Activated CD4-positive, CD25-positive, alpha-beta regulatory T cell treated with anti-CD3 and anti-CD28 coated beads, Interleukin-2, amount 50 U/mL, for 24 hours (primary cell): Measurements from ENCODE around the gene CDC27.
"Not testable (repeated sequence)": the region's sequence is repeated elsewhere in the genome, so short reads cannot be mapped to it uniquely, and the experiment has no call there.

Experiments used
- ATAC-seq, 2 donors: fragments of 150-1000 bp; cut with Tn5 transposase; one replicate each; pipeline ENCODE4 v1.10.0; 2021; ENCODE audit warnings: mild to moderate bottlenecking in 1 of 2, moderate library complexity in 1 of 2

CDC27 gene, protein sequence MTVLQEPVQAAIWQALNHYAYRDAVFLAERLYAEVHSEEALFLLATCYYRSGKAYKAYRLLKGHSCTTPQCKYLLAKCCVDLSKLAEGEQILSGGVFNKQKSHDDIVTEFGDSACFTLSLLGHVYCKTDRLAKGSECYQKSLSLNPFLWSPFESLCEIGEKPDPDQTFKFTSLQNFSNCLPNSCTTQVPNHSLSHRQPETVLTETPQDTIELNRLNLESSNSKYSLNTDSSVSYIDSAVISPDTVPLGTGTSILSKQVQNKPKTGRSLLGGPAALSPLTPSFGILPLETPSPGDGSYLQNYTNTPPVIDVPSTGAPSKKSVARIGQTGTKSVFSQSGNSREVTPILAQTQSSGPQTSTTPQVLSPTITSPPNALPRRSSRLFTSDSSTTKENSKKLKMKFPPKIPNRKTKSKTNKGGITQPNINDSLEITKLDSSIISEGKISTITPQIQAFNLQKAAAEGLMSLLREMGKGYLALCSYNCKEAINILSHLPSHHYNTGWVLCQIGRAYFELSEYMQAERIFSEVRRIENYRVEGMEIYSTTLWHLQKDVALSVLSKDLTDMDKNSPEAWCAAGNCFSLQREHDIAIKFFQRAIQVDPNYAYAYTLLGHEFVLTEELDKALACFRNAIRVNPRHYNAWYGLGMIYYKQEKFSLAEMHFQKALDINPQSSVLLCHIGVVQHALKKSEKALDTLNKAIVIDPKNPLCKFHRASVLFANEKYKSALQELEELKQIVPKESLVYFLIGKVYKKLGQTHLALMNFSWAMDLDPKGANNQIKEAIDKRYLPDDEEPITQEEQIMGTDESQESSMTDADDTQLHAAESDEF

DNA sequence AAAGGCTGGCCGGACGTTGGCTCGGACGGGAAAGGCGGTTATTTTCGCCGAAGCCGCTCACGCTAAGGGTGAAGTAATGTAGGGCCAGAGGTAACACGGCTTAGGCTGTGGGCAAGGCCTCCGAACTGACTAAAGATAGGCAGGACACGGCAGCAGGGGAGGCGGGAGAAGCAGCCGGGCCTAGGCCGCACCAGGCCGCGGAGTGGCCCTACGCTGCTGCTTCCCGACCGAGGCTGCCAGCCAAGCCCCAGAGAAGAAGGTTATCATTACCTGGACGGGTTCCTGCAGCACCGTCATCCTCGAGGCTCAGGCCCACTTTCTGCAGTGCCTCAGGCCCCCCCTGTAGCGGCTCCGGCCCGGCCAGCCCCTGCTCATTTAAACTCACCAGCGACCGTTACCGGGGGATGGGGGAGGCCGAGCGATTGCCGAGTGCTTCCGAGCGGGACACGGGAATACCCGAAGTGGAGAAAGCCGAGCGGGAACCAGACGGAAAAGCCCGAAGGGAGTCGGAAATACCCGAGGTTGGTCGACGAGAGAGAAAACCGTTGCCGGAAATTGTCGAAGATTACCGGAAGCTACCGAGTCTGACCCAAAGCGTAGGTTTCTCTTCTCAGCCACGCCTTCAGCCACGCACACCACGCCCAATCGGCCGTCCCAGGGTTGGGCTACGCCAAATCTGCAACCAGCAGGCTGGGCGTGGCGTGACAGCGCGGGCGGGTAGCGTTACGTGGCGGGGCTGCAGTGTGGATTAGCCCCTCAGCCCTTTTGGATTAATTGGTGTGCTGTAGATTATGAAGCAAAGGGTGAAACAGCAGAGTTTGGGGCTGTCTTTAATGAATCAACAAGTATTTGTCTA lies at the start of gene CDC27:
CDC27 (minus strand) TSS at position 420 of the 856 bp plus-strand sequence; CDS start at position 297, 123 bp downstream.
- ATAC-seq, result peak; percentile 97 to 98

DNA sequence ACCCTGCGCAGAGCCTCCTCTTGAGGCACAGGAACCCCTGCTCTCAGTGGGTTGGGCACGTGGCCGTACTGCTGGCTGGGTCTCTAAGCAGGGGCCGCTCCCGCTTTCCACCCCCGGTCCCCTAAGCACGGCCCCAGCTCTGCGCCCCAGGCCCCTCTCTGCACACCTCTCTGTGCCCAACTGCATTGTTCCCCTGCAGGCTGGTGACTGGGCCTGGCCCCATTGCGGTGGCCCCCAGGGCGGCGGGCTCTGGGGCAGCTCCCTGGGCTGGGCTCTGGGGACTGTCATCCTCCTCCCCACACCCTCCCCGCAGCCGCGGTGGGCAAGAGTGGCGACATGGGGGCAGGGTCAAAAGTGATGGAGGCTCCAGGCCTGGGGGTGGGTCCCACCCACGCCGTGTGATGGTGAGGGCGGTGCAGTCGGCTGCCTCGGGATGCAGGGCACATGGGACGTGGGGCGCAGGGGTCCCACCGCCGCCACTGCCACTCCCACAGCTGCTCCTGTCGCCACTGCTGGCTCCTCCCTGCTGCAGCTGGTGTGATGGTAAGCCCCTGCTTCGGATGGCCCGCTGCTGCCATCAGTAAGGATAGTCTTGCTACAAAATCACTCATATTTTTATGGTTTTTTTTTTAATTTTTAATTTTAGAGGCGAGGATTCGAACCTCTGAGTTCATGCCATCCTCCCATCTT lies 49.4 kb upstream of the CDC27 start:
- no peak for ATAC-seq

DNA sequence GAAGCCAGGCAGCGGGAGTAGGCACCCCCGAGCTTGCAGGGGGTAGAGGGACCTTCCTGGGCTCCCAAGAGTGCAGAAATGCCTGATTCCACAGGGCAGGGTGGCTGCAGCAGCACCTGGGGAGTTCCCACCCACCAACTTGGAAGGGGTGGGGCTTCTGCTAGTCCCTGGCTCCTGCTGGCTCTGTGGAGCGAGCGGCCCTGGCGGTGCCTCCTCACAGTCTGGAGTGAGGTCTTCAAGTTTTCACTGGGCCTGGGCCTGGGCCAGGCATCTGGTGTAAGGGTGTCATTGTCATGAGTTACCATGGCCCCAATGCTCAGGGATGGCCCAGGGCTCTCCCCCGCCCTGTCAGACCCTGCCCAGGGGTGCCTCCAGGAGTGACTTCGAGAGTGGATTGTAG lies 48.7 kb upstream of the CDC27 start:
- ATAC-seq, result no peak

DNA sequence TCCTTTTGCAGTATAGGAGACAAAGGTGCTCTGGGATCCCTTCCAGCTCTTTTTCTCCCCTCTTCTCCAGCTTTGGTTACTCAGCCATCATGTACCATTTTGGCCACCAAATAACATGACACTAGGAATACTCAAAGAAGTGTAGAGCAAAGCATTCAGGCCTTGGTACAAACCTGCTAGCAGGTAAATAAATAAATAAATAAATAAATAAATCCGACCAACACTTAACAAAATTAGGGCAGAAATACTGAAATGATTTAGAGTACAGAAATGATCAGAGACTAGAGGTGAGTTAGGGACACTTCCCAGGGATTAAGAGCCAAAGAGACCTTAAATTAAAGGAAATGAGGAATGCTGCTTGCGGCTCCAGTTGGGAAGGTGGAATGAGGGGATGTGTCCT lies 46.8 kb upstream of the CDC27 start:
- no peak for ATAC-seq

DNA sequence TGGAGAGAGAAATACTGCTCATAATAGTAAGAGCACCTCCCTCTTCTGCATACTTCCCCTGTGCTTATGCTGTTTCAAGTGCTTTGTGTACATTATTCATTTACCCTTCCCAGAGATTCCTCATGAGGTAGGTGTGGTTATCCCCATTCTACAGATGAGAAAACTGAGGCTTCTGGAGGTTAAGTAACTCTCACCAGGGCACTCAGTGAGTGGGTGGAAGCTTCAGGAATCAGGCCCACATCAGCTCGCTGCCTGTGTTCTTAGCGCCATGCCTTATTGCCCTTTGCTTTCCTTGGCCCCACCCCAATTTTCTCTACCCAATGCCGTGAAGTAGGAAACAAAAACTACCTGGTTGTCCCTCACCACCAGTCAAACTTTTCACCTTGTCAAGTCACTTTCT lies 46.4 kb upstream of the CDC27 start:
- no peak for ATAC-seq

DNA sequence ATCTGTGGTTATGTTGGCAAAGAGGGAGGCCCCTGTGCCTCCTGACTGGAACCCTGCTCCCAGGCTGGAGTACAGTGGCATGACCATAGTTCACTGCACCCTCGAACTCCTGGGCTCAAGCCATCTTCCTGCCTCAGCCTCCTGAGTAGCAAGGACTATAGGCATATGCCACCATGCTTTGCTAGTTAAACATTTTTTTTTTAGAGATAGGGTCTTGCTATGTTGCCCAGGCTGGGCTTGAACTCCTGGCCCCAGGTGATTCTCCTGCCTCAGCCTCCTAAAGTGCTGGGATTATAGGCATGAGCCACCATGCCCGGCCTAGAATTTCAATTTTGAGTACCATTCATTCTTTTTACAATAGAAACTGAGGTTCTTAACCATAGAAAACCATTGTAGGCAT lies 43.4 kb upstream of the CDC27 start:
- ATAC-seq, result no peak

DNA sequence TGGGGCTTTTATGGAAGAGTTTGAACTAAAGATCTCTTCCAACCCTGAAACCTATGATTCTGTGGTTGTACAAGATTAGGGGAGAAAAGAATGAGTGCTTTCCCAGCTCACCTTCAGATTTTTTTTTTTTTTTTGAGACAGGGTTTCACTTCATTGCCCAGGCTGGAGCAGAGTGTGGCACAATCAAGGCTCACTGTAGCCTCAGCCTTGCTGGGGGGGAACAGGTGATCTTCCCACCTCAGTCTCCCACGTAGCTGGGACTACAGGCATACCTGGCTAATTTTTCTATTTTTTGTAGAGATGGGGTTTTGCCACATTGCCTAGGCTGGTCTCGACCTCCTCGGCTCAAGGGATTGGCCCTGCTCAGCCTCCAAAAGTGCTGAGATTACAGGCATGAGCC lies 42.8 kb upstream of the CDC27 start:
- ATAC-seq, result no peak

DNA sequence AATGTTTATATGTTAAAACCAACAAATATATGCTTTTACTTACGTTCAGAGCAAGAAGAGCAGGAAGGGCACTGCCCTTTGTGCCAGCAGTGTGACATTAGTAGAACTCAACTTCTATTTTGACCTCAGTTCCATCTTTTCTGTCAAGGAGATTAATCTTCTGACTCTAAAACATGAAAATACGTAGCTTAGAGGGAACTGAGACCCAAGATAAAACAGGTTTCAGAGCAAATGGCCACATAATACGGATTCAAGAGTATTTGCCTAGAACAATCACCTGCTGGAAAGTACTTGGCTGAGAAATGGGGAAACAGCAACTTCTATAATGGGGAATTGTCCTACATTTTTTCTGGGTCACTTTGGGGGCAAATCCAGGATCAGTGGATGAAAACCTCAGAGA lies 42.2 kb upstream of the CDC27 start:
- no peak for ATAC-seq

DNA sequence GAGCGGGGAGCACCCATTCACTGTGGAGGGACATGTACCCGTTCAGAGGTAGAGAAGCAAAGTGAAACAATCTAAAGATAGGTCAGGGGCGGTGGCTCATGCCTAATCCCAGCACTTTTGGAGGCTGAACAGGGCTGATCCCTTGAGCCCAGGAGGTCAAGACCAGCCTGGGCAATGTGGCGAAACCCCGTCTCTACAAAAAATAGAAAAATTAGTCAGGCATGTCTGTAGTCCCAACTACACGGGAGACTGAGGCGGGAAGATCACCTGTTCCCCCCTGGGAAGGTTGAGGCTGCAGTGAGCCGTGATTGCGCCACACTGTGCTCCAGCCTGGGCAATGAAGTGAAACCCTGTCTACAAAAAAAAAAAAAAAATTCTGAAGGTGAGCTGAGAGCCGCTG lies 41.8 kb upstream of the CDC27 start:
- ATAC-seq, result no peak

DNA sequence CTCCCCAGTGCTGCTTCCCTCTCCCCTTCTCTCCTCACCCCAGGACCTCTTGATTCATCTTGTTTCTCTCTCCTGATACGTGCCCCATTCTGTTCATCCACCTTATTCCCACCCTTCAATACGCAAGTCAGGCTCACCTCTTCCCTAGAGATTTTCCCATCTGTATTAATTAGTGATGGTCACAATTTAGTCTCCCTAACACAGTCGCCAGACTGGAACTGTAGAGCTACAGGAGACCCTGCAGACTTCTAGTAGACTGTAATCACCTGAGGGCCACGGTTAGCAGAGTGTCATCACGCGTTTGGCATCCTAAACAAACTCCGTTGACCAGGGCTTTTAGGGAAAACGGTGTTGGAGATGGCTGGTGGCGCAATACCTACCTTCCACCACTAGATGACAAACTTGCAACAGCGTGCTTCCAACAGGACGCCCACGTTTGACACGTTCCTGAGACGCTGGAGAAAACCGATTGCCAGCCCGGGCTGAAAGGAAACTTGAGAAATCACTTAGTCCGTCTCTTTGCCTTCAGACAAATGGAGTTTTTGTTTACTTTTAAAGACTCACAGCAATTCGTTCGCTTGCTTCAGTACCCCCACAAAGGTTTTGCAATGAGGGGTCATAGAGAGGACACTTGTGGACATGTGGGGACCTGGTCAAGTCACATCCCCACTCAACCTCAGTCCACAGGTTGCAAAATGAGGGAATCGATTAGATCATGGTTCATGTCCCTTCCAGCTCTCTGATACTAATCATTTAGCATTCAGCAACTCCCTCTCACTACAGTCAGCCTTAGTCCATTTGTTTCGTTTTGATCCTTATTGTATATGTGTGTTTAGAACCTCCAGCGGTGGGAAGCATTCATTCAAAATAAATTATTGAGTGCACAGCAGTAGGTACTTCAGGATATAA lies 40.7 kb upstream of the CDC27 start:
- peak; percentile 74 to 85 for ATAC-seq

DNA sequence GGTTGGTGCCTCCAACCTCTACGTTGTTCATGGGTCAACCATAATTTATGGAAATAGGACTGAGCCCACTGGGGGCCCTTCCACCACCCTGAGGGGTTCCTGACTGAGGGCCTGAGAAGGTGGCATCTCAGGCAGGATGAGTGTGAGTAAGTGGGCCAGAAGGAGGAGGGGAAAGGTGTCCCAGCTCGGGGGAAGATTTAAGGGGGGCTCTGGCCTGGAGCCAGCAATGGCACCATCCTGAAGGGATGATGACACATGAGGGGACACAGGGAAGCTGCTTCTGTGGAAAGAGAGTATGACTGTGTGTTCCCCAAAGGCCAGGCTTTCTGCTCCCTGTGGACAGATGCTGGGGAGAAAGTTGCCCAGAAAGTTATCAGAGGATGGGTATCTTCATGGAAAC lies 38.8 kb upstream of the CDC27 start:
- no peak for ATAC-seq

DNA sequence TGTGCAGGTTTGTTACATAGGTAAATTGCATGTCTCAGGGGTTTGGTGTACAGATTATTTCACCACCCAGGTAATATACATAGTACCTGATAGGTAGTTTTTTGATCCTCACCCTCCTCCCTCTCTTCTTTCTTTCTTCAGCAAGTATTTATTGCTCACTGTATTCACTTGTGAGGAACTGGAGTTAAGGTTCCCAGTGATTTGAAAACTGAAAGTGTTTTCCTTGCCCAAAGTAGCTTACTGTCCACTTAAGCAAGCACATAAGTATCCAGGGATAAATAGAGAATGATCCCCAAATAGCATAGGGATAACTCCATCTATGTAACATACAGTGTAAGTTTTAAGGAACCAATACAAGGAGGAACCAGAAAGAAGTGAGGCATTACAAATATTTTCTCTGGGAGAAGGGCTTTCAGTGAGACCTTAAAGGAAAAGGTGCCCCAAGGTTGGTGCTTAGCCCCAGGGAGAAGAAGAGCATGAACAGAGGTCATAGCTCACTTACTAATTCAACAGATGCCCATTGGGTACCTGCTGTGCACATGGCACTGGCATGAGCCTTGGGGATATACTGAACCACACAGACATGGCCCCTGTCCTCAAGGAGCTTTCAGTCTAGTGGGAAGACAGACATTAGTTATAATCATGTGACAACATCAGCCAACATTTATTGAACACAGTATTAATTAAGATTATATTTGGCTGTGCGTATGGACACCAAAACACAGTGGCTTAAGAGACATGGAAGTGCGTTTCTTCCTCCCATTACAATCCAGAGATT lies 37.0 kb upstream of the CDC27 start:
- no peak for ATAC-seq

DNA sequence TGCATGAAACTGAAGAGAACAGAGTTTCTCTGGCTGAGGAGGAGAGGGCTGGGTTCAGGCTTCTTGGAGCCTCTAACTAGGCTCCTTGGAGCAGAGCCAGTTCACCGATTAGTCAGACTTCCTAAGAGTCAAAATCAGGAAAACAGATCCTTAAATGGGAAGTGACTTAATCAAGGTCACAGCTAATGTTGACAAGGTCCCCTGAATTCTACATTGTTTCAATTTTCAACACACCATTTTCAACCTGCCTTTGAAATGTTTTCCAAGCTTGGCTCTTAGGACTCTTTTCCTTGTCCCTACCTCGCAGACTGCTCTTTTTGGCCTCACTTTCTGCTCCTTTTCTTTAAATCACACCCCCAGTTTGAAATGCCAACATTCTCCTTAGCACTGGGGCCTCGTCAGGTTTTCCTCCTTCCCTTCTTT lies 36.4 kb upstream of the CDC27 start:
- no peak for ATAC-seq

DNA sequence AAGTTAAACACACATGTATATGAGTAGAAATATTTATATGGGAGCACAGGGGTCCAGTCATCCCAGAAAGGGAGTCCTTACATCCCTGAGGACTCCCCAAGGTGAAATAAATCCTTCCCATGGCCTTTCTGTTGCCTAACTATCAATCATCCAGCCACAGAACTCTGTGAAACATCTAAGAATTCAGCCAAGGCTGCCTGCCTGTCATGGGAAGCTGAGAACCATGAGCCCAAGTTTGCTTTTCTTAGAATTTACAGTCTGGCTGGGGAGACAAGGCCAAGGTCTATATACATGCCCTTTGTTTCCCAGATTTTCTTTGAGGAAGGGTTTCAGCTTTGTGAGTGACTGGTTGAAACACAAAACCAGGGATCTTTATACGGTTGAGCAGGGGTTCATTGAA lies 35.9 kb upstream of the CDC27 start:
- no peak for ATAC-seq

DNA sequence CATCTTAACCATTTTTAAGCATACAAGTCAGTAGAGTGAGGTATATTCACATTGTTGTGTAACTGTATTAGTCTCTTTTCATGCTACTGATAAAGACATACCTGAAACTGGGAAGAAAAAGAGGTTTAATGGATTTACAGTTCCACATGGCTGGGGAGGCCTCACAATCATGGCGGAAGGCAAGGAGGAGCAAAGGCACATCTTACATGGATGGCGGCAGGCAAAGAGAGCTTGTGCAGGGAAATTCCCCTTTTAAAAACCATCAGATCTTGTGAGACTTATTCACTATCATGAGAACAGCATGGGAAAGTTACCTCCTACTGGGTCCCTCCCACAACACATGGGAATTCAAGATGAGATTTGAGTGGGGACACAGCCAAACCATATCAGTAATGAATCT lies 35.0 kb upstream of the CDC27 start:
- not testable (repeated sequence) for ATAC-seq

DNA sequence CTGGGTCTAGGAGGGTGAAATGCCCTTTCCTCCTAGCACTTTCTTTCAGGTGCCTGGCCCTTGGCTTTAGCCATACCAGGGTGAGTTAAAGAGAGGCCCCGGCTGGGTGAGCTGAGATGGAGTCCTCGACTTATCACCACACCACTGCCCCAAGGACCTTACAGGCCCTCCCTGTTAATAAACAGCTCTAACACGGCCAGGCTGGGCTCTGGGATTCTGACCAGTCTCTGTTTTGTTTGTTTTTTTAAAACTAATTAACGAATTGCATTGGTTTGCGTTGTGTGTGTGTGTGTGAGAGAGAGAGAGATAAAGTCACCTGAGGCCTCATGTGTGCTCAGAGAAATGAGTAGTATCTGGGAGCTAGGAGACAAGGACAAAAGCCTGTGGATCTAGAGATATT lies 34.4 kb upstream of the CDC27 start:
- no peak for ATAC-seq

DNA sequence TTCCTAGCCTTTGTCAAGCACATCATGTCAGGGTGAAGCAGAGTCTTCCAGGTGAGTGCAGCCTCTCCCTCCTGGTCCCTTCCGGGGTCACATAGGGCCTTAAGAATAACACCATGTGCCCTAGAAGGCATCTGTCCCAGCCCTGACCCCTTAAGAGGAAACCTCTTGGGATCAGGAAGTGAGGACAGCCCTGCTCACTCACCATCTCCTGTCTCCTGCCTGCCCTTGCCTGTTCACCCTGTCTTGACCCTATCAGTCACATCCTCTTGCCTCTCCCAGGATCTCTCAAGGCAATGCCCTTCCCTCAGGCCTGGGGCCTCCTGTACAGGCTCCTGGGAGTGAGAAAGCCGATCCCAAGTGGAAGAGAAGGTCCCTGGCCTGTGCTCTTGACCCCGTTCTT lies 33.9 kb upstream of the CDC27 start:
- ATAC-seq, result no peak

DNA sequence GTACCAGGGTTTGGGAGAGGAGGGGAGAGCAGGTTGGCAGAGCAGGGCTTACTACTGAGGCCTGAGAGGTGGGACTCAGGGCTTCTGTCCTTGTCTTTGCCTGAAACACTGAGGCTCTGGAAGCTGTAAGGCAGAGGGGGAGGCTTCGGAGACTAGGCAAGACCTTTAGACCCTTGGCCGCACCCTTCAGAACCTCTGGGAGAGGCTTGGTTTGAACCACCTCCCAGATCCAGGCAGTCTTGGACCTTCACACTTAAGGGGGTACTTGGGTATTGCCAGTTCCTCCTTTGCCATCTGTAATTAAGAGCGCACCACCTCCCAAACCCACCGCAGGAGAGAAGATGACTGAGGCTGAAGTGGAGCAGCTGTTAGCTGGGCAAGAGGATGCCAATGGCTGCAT lies 33.0 kb upstream of the CDC27 start:
- ATAC-seq, result no peak

DNA sequence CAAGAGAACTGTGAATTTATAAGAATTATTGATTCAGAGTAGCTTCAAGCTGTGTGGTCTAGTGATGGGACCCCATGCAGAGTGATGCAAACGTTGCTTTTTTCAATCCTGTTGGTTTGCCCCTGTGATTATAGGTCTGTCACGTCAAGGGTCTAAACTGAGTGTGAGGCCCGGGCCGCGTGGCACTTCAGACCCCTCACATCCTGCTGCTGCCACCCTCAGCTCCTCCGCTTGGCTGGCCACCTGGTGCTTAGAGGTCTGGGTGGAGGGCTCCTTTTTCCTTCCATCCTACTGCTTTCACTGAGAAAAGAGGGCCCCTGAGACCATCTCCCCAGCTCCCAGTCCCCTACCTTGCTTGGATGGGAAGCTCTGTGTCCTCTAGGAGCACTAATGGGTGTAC lies 32.1 kb upstream of the CDC27 start:
- no peak for ATAC-seq

DNA sequence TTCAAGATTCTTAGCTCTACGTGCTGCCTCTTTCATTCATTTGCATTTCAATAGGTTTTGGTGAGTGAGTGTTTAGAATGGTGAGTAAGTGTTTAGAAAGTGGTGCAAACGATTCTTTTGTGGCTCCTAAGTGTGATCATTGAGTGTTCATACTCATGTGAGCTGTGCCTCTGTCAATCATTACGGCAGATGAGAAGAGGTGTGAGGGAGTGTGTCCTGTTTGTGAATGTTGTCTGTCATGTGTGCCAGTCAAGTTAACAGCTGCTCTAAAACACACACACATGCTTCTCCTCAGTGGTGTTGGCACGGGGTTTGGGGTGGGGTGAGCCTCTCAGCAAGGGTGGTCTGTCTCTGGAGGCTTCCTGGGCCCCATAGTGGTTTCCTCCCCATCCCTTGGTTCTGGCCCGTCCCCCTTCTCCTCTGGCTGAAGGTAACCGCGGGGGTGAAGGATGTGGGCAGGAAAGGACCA lies 31.5 kb upstream of the CDC27 start:
- ATAC-seq, result peak; percentile 81 to 89
